ENCODE measurements around the gene WIPI1.

GRCh38 chr17:68499587-68499986 lies 42.3 kb upstream of the WIPI1 start:
- TF ChIP-seq POLR2A (IDR thresholded peaks at IDR 0.05; ENCODE audit: low read length): no peak
- TF ChIP-seq RAD21 (conservative IDR thresholded peaks at IDR 0.05 in 1 of 2, IDR thresholded peaks at IDR 0.05 in 1 of 2): no peak
- TF ChIP-seq CTCF (IDR thresholded peaks at IDR 0.05): no peak
- no peak for TF ChIP-seq HOXB13 (CRISPR knock-in tag; IDR thresholded peaks at IDR 0.05; ENCODE audit: low read depth)
- TF ChIP-seq MAFK (IDR thresholded peaks at IDR 0.05; ENCODE audit: partially characterized antibody): no peak
- no peak for TF ChIP-seq KDM1A (IDR thresholded peaks at IDR 0.05; ENCODE audit: low read depth)
- TF ChIP-seq GATA3 (IDR thresholded peaks at IDR 0.05; ENCODE audit: borderline replicate concordance): no peak
- TF ChIP-seq JUN (IDR thresholded peaks at IDR 0.05): no peak
